ENCODE measurements around the gene ITCH. TPM values are rescaled to one million over a fixed set of nuclear protein-coding genes. Genes with fewer than 3 reads are reported as not detected.
A peak's percentile ranks its signal among the peaks of the same experiment; 100 is the strongest.

The ITCH gene
- total and polyA plus RNA-seq, 9 of the 15 experiments (the other 6 are each of a cell fraction or from before 2014, with no cell fraction given): 7.5 to 53.0 (median 22.9) TPM

DNA sequence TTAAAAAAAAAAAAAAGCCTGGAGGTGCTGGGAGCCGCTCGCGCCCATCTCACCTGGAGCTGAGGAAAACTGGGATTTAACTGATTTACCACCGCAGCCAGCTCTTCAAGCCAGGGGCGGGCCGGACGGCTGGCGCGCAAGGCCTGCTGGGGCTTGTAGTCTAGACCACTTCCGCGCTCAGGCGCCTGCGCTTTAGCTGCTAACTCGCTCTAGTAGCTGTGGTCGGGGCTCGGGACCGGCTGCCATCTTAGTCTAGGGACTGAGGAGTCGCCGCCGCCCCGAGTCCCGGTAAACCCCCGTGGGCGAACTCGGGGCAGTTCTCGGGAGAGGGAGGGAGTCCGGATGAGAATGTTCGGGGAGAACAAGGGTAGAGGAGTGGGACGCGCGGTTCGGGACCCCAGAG lies at the start of gene ITCH (continued):
- TF ChIP-seq, protein P1, sequence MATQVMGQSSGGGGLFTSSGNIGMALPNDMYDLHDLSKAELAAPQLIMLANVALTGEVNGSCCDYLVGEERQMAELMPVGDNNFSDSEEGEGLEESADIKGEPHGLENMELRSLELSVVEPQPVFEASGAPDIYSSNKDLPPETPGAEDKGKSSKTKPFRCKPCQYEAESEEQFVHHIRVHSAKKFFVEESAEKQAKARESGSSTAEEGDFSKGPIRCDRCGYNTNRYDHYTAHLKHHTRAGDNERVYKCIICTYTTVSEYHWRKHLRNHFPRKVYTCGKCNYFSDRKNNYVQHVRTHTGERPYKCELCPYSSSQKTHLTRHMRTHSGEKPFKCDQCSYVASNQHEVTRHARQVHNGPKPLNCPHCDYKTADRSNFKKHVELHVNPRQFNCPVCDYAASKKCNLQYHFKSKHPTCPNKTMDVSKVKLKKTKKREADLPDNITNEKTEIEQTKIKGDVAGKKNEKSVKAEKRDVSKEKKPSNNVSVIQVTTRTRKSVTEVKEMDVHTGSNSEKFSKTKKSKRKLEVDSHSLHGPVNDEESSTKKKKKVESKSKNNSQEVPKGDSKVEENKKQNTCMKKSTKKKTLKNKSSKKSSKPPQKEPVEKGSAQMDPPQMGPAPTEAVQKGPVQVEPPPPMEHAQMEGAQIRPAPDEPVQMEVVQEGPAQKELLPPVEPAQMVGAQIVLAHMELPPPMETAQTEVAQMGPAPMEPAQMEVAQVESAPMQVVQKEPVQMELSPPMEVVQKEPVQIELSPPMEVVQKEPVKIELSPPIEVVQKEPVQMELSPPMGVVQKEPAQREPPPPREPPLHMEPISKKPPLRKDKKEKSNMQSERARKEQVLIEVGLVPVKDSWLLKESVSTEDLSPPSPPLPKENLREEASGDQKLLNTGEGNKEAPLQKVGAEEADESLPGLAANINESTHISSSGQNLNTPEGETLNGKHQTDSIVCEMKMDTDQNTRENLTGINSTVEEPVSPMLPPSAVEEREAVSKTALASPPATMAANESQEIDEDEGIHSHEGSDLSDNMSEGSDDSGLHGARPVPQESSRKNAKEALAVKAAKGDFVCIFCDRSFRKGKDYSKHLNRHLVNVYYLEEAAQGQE (IDR thresholded peaks at IDR 0.05; ENCODE audit: borderline replicate concordance): no peak
- TF ChIP-seq, protein P1 (CRISPR knock-in tag; IDR thresholded peaks at IDR 0.05; ENCODE audit: low read depth): 0 out of 2 replicates have a peak, but pooled peaks have one; percentile 10
- no peak for TF ChIP-seq CBX5 (IDR thresholded peaks at IDR 0.05; ENCODE audit: borderline replicate concordance, low read depth)
- no peak for TF ChIP-seq ZNF253 (CRISPR knock-in tag; conservative IDR thresholded peaks at IDR 0.05)
- TF ChIP-seq KDM2B (CRISPR knock-in tag; IDR thresholded peaks at IDR 0.05): no peak
- no peak for TF ChIP-seq ZNF780A (CRISPR knock-in tag; IDR thresholded peaks at IDR 0.05)
- TF ChIP-seq, protein P2, sequence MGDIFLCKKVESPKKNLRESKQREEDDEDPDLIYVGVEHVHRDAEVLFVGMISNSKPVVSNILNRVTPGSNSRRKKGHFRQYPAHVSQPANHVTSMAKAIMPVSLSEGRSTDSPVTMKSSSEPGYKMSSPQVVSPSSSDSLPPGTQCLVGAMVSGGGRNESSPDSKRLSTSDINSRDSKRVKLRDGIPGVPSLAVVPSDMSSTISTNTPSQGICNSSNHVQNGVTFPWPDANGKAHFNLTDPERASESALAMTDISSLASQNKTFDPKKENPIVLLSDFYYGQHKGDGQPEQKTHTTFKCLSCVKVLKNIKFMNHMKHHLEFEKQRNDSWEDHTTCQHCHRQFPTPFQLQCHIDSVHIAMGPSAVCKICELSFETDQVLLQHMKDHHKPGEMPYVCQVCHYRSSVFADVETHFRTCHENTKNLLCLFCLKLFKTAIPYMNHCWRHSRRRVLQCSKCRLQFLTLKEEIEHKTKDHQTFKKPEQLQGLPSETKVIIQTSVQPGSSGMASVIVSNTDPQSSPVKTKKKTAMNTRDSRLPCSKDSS (IDR thresholded peaks at IDR 0.05; ENCODE audit: low read depth, partially characterized antibody): no peak
- TF ChIP-seq ETV1 (tag; conservative IDR thresholded peaks at IDR 0.05; ENCODE audit: low read depth): no peak
- no peak for TF ChIP-seq BRD9 (IDR thresholded peaks at IDR 0.05; ENCODE audit: low read depth, partially characterized antibody)
- TF ChIP-seq, protein P3, sequence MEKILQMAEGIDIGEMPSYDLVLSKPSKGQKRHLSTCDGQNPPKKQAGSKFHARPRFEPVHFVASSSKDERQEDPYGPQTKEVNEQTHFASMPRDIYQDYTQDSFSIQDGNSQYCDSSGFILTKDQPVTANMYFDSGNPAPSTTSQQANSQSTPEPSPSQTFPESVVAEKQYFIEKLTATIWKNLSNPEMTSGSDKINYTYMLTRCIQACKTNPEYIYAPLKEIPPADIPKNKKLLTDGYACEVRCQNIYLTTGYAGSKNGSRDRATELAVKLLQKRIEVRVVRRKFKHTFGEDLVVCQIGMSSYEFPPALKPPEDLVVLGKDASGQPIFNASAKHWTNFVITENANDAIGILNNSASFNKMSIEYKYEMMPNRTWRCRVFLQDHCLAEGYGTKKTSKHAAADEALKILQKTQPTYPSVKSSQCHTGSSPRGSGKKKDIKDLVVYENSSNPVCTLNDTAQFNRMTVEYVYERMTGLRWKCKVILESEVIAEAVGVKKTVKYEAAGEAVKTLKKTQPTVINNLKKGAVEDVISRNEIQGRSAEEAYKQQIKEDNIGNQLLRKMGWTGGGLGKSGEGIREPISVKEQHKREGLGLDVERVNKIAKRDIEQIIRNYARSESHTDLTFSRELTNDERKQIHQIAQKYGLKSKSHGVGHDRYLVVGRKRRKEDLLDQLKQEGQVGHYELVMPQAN (IDR thresholded peaks at IDR 0.05; ENCODE audit: borderline replicate concordance): 0 out of 2 replicates have a peak, but pooled peaks have one; percentile 12
- TF ChIP-seq, protein P4, sequence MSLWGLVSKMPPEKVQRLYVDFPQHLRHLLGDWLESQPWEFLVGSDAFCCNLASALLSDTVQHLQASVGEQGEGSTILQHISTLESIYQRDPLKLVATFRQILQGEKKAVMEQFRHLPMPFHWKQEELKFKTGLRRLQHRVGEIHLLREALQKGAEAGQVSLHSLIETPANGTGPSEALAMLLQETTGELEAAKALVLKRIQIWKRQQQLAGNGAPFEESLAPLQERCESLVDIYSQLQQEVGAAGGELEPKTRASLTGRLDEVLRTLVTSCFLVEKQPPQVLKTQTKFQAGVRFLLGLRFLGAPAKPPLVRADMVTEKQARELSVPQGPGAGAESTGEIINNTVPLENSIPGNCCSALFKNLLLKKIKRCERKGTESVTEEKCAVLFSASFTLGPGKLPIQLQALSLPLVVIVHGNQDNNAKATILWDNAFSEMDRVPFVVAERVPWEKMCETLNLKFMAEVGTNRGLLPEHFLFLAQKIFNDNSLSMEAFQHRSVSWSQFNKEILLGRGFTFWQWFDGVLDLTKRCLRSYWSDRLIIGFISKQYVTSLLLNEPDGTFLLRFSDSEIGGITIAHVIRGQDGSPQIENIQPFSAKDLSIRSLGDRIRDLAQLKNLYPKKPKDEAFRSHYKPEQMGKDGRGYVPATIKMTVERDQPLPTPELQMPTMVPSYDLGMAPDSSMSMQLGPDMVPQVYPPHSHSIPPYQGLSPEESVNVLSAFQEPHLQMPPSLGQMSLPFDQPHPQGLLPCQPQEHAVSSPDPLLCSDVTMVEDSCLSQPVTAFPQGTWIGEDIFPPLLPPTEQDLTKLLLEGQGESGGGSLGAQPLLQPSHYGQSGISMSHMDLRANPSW (CRISPR knock-in tag; IDR thresholded peaks at IDR 0.05): no peak
- TF ChIP-seq EGR1 (conservative IDR thresholded peaks at IDR 0.05): 0 out of 2 replicates have a peak, but pooled peaks have one; percentile 6
- TF ChIP-seq RUNX1 (IDR thresholded peaks at IDR 0.05; ENCODE audit: low read depth): 0 out of 2 replicates have a peak, but pooled peaks have one; percentile 56
- peak; percentile 38 for TF ChIP-seq MEIS2 (IDR thresholded peaks at IDR 0.05; ENCODE audit: partially characterized antibody)
- TF ChIP-seq L3MBTL2 (IDR thresholded peaks at IDR 0.05): no peak
